ENCODE results near the gene PRMT9.

DNA sequence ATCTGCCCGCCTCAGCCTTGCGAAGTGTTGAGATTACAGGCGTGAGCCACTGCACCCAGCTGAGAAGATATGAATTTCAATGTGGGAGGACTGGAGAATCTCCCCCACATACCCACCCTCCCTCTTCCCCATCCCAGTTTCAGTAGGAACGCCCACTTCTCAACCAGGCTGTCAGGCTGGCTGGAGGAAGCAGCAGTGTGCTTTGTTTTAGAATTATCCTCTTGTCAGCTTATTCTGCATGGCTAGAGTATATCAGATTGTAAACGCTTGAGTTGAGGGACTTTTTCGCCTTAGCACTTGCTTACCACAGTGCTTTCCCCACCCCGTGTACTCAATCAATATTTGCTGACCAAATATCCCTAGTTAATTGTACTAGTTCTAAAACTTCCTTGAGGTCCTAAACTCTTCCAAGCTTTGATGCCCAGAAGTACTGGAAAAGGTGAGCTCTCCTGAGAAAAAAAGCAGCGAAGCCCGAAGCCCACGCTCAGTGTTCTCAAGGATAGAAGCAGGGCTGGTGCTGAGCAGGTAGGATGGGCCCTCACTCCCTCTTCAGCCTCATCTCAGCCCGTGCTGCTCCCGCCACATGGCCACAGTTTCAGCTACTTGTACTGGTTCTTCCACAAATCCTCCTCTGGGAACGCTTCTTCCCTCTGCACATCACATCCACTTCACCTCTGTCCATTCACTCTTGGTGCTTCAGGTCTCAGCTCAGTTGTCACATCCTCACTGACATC is 40.7 kb upstream of the PRMT9 start:
- TF ChIP-seq, protein P1, sequence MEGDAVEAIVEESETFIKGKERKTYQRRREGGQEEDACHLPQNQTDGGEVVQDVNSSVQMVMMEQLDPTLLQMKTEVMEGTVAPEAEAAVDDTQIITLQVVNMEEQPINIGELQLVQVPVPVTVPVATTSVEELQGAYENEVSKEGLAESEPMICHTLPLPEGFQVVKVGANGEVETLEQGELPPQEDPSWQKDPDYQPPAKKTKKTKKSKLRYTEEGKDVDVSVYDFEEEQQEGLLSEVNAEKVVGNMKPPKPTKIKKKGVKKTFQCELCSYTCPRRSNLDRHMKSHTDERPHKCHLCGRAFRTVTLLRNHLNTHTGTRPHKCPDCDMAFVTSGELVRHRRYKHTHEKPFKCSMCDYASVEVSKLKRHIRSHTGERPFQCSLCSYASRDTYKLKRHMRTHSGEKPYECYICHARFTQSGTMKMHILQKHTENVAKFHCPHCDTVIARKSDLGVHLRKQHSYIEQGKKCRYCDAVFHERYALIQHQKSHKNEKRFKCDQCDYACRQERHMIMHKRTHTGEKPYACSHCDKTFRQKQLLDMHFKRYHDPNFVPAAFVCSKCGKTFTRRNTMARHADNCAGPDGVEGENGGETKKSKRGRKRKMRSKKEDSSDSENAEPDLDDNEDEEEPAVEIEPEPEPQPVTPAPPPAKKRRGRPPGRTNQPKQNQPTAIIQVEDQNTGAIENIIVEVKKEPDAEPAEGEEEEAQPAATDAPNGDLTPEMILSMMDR (IDR thresholded peaks at IDR 0.05), result no peak
- TF ChIP-seq POLR2A (IDR thresholded peaks at IDR 0.05), result no peak
